ENCODE measurements around the gene IFNL2.

The IFNL2 gene

GRCh38 chr19:39316627-39317321 lies 48.6 kb downstream of the IFNL2 start:
- no peak for DNase-seq (ENCODE audit: low read depth in 4 of 4, low spot score in 1 of 4)

- no peak for DNase-seq (ENCODE audit: low read depth in 4 of 4, low spot score in 1 of 4)
Observed at GRCh38 chr19:39317476-39317875, 49.3 kb downstream of the IFNL2 start.

GRCh38 chr19:39318071-39318470 lies 49.9 kb downstream of the IFNL2 start:
- no peak for DNase-seq (ENCODE audit: low read depth in 4 of 4, low spot score in 1 of 4)

- DNase-seq (ENCODE audit: low read depth in 4 of 4, low spot score in 1 of 4) = no peak
Observed at GRCh38 chr19:39318690-39319089, 50.5 kb downstream of the IFNL2 start.

- no peak for DNase-seq (ENCODE audit: low read depth in 4 of 4, low spot score in 1 of 4)
Observed at GRCh38 chr19:39319098-39319891, 51.1 kb downstream of the IFNL2 start.
